Panc1 (cell line): ENCODE measurements around the gene RAB23. TPM values are rescaled to one million over a fixed set of nuclear protein-coding genes. Genes with fewer than 3 reads are reported as not detected.

ENCODE experiments used
- ATAC-seq: fragments of 200-7000 bp; cut with Tn5 transposase; 2 replicates; pipeline ENCODE4 v1.9.1; 2020; ENCODE audit warnings: mild to moderate bottlenecking, moderate library complexity
- BruUV-seq: library from RNA; stranded (reverse); fragments of 400-500 nt; replicated peaks from 2 replicates; lab custom pipeline; 2021; lab: Mats Ljungman, UMichigan
- CTCF ChIA-PET: fragments of 300-600 bp; sonication (Branson Sonifier 250); formaldehyde crosslinking; loops from one replicate; lab custom pipeline; 2022; ENCODE audit warnings: antibody characterized with exemption; lab: Charles Lee
- POLR2A ChIA-PET: fragments of 300-600 bp; sonication (Branson Sonifier 250); formaldehyde crosslinking; loops from one replicate; lab custom pipeline; 2022; ENCODE audit warnings: antibody characterized with exemption; lab: Charles Lee
- DNase-seq: peaks from one replicate; pipeline ENCODE4 v3.0.0-alpha.2; 2010; ENCODE audit warnings: low read depth, low spot score
- H3K27ac ChIP-seq: 2 replicates; pipeline ENCODE4 v1.5.1; 2011; ENCODE audit warnings: mild to moderate bottlenecking, low read length, inconsistent platforms
- H3K27me3 ChIP-seq: fragments of 200-500 bp; sonication (Bioruptor generic); 2 replicates; pipeline ENCODE4 v1.6.0; 2014; ENCODE audit warnings: low read length, inconsistent platforms; ENCODE audit not compliant: control insufficient read depth, insufficient read depth
- H3K36me3 ChIP-seq: fragments of 200-500 bp; sonication (Bioruptor generic); 2 replicates; pipeline ENCODE4 v1.5.1; 2014; ENCODE audit warnings: inconsistent platforms, mild to moderate bottlenecking, low read length, moderate library complexity; ENCODE audit not compliant: control insufficient read depth, insufficient read depth
- H3K4me1 ChIP-seq: 2 replicates; pipeline ENCODE4 v1.5.1; 2011; ENCODE audit warnings: inconsistent platforms, mild to moderate bottlenecking, low read length, moderate library complexity; ENCODE audit not compliant: control insufficient read depth, insufficient read depth
- H3K4me3 ChIP-seq, 2 experiments: 2 replicates each; pipeline ENCODE4 v1.5.1; 2011 to 2012; ENCODE audit warnings: low read depth in 2 of 2, low read length in 2 of 2, mild to moderate bottlenecking in 2 of 2, inconsistent platforms in 1 of 2, moderate library complexity in 1 of 2
- H3K9me3 ChIP-seq: fragments of 200-500 bp; sonication (Bioruptor generic); 2 replicates; pipeline ENCODE4 v1.5.1; 2014; ENCODE audit warnings: low read depth, mild to moderate bottlenecking, inconsistent platforms, low read length, moderate library complexity; ENCODE audit not compliant: control insufficient read depth, insufficient read depth
- POLR2AphosphoS5 ChIP-seq: IDR thresholded peaks from 2 replicates; pipeline ENCODE4 v1.6.1; 2012; ENCODE audit warnings: mild to moderate bottlenecking, low read depth, low read length, moderate library complexity
- SIN3A ChIP-seq: IDR thresholded peaks from 2 replicates; pipeline ENCODE4 v1.6.1; 2012; ENCODE audit warnings: low read depth, mild to moderate bottlenecking, low read length, moderate library complexity, borderline replicate concordance; ENCODE audit not compliant: insufficient read depth
- TCF7L2 ChIP-seq: IDR thresholded peaks from 2 replicates; pipeline ENCODE4 v1.6.1; 2011; ENCODE audit warnings: mild to moderate bottlenecking, low read depth, low read length, inconsistent platforms
- in situ Hi-C: cut with HindIII; loops from 2 replicates; pipeline ENCODE4 v1.10.0; 2016; ENCODE audit warnings: low sequenced_read_pairs, low pct_unique_long_range_greater_than_20kb
- intact Hi-C: fragments of 100-400 bp; cut with micrococcal nuclease; formaldehyde crosslinking; loops from one replicate; pipeline ENCODE4 v1.10.0; 2022; ENCODE audit not compliant: unreplicated experiment
- total RNA-seq: library from RNA; stranded (reverse); gene quantifications from one replicate; pipeline ENCODE4 v1.2.1, GENCODE V29; 2021; ENCODE audit not compliant: unreplicated experiment
- TF ChIP-seq, protein P1 (sequence below): fragments of 450-650 bp; IDR thresholded peaks from 2 replicates; pipeline ENCODE4 v1.5.1; 2017; ENCODE audit warnings: mild to moderate bottlenecking
- TF ChIP-seq, protein P2 (sequence below), 2 experiments: IDR thresholded peaks; 2 replicates each; pipeline ENCODE4 v1.6.1; 2011 to 2012; ENCODE audit warnings: low read depth in 2 of 2, control low read depth in 1 of 2, low read length in 1 of 2, mild to moderate bottlenecking in 1 of 2, moderate library complexity in 1 of 2; ENCODE audit not compliant: insufficient read depth in 1 of 2

The RAB23 gene
- total RNA-seq, 1 experiment from 2014 or later, result 25.5 TPM

- Histone ChIP-seq H3K9me3 (no peaks in the 10 kb centered on the region), H3K4me3 (no peak overlapping the region), H3K27ac (no peak overlapping the region), H3K4me1 (peaks cover 9% of the 10 kb centered on the region; the same call in 1 of the 2 replicates), H3K27me3 (no peaks in the 10 kb centered on the region), H3K36me3 (no peaks in the 10 kb centered on the region; the same call in 1 of the 2 replicates)
- no peak for TF ChIP-seq SIN3A
- TF ChIP-seq, protein P1, sequence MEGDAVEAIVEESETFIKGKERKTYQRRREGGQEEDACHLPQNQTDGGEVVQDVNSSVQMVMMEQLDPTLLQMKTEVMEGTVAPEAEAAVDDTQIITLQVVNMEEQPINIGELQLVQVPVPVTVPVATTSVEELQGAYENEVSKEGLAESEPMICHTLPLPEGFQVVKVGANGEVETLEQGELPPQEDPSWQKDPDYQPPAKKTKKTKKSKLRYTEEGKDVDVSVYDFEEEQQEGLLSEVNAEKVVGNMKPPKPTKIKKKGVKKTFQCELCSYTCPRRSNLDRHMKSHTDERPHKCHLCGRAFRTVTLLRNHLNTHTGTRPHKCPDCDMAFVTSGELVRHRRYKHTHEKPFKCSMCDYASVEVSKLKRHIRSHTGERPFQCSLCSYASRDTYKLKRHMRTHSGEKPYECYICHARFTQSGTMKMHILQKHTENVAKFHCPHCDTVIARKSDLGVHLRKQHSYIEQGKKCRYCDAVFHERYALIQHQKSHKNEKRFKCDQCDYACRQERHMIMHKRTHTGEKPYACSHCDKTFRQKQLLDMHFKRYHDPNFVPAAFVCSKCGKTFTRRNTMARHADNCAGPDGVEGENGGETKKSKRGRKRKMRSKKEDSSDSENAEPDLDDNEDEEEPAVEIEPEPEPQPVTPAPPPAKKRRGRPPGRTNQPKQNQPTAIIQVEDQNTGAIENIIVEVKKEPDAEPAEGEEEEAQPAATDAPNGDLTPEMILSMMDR, result no peak
- TSS peak; percentile 55 for BruUV-seq
- intact Hi-C loops, result no loop called here
- DNase-seq (no peak), ATAC-seq (no peak)
- CTCF ChIA-PET, result no interaction called here
- in situ Hi-C loops, result no loop called here
- POLR2A ChIA-PET, result interaction anchor here (0.5 kb wide), 1 partner anchor 21 kb away, joined by 3 read pairs; no protein-coding TSS in a partner anchor
These were observed 1.9 kb downstream of the RAB23 start for GRCh38 chr6:57220083-57220703.

DNA sequence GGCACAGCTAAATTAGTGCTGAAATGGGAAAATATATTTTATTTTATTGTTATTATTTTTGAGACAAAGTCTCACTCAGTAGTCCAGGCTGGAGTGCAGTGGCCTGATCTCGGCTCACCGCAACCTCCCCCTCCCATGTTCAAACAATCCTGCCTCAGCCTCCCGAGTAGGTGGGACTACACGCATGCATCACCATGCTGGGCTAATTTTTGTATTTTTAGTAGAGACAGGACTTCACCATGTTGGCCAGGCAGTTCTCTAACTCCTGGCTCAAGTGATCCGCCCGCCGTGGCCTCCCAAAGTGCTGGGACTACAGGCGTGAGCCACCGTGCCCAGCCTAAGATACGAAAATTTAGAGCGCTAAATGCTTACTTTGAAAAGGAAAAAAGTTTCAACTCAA, 4.8 kb downstream of the RAB23 start:
- Histone ChIP-seq H3K4me3 (no peak overlapping the region), H3K27me3 (no peaks in the 10 kb centered on the region), H3K27ac (no peak overlapping the region), H3K36me3 (no peaks in the 10 kb centered on the region; the same call in 1 of the 2 replicates), H3K4me1 (0 out of 2 replicates have a peak, but pooled peaks cover 3% of the 10 kb centered on the region), H3K9me3 (no peaks in the 10 kb centered on the region)
- ChIA-PET POLR2A (interaction anchor here (0.6 to 0.7 kb wide), 3 partner anchors 11 to 35 kb away, joined by 4 to 18 read pairs (median 7); no protein-coding TSS in a partner anchor), CTCF (no interaction called here)
- ATAC-seq (no peak), DNase-seq (no peak)
- TF ChIP-seq SIN3A, result no peak
- TF ChIP-seq, protein P2, sequence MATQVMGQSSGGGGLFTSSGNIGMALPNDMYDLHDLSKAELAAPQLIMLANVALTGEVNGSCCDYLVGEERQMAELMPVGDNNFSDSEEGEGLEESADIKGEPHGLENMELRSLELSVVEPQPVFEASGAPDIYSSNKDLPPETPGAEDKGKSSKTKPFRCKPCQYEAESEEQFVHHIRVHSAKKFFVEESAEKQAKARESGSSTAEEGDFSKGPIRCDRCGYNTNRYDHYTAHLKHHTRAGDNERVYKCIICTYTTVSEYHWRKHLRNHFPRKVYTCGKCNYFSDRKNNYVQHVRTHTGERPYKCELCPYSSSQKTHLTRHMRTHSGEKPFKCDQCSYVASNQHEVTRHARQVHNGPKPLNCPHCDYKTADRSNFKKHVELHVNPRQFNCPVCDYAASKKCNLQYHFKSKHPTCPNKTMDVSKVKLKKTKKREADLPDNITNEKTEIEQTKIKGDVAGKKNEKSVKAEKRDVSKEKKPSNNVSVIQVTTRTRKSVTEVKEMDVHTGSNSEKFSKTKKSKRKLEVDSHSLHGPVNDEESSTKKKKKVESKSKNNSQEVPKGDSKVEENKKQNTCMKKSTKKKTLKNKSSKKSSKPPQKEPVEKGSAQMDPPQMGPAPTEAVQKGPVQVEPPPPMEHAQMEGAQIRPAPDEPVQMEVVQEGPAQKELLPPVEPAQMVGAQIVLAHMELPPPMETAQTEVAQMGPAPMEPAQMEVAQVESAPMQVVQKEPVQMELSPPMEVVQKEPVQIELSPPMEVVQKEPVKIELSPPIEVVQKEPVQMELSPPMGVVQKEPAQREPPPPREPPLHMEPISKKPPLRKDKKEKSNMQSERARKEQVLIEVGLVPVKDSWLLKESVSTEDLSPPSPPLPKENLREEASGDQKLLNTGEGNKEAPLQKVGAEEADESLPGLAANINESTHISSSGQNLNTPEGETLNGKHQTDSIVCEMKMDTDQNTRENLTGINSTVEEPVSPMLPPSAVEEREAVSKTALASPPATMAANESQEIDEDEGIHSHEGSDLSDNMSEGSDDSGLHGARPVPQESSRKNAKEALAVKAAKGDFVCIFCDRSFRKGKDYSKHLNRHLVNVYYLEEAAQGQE (IDR thresholded peaks at IDR 0.05; ENCODE audit: insufficient read depth in 1 of 2, low read depth in 2 of 2, low read length in 1 of 2), result no peak
- TF ChIP-seq, protein P1, result no peak
- TF ChIP-seq POLR2AphosphoS5, result no peak
- no peak for TF ChIP-seq TCF7L2
- BruUV-seq, result no TSS peak
- in situ Hi-C loops (no loop called here), intact Hi-C loops (no loop called here)
